A673 (cell line): ENCODE results near the gene MDFI.

Experiments used
- EZH2 ChIP-seq: fragments of 200-600 bp; sonication (generic); IDR thresholded peaks from 2 replicates; pipeline ENCODE4 v1.6.1; 2017; ENCODE audit warnings: borderline replicate concordance, low read depth, mild to moderate bottlenecking, mixed read lengths, antibody characterized with exemption, low read length; ENCODE audit not compliant: poor library complexity, severe bottlenecking
- TF ChIP-seq, protein P1 (sequence below): fragments of 300-800, 200-600 bp; sonication (generic); conservative IDR thresholded peaks from 2 replicates; pipeline ENCODE4 v1.5.1; 2017; ENCODE audit warnings: low read depth, mild to moderate bottlenecking, antibody characterized with exemption, low read length, moderate library complexity, mixed read lengths

DNA sequence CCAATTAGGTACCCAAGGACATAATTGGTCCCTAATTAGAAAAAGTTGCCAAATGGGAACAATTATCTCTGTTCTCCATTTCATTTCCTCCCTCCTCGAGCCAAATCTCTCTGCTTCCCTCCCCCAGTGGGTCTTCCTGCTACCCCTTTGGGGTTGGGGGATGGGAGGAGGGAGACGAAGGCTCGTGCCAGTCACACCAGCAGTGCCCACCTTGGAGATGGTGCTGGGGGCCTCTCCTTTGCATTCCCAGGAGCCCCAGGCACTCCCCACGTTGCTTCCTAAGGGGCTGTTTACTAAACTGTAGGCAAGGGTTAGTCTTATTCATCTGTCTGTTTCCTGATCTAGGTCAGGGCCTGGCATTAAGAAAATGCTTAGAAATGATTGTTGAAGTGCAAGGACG lies 33.1 kb downstream of the MDFI start:
- TF ChIP-seq, protein P1, sequence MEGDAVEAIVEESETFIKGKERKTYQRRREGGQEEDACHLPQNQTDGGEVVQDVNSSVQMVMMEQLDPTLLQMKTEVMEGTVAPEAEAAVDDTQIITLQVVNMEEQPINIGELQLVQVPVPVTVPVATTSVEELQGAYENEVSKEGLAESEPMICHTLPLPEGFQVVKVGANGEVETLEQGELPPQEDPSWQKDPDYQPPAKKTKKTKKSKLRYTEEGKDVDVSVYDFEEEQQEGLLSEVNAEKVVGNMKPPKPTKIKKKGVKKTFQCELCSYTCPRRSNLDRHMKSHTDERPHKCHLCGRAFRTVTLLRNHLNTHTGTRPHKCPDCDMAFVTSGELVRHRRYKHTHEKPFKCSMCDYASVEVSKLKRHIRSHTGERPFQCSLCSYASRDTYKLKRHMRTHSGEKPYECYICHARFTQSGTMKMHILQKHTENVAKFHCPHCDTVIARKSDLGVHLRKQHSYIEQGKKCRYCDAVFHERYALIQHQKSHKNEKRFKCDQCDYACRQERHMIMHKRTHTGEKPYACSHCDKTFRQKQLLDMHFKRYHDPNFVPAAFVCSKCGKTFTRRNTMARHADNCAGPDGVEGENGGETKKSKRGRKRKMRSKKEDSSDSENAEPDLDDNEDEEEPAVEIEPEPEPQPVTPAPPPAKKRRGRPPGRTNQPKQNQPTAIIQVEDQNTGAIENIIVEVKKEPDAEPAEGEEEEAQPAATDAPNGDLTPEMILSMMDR = no peak
- no peak for TF ChIP-seq EZH2
